Subcutaneous abdominal adipose tissue (tissue), 5 donors: ENCODE data around the gene DOLPP1.
A peak's percentile ranks its signal among the peaks of the same experiment; 100 is the strongest.
"Not testable (repeated sequence)": the region's sequence is repeated elsewhere in the genome, so short reads cannot be mapped to it uniquely, and the experiment has no call there.

Source experiments
- H3K27ac ChIP-seq: one replicate; pipeline ENCODE4 v1.7.0; 2013; ENCODE audit warnings: low read depth, mild to moderate bottlenecking, inconsistent platforms, low read length, moderate library complexity
- H3K27me3 ChIP-seq, 5 donors: one replicate each; pipeline ENCODE4 v1.7.0; 2013; ENCODE audit warnings: low read length in 5 of 5, inconsistent platforms in 1 of 5; ENCODE audit not compliant: control insufficient read depth in 5 of 5, insufficient read depth in 4 of 5
- H3K36me3 ChIP-seq, 5 donors: one replicate each; pipeline ENCODE4 v1.7.0; 2013; ENCODE audit warnings: low read length in 5 of 5; ENCODE audit not compliant: control insufficient read depth in 5 of 5, insufficient read depth in 5 of 5
- H3K4me1 ChIP-seq, 5 donors: one replicate each; pipeline ENCODE4 v1.7.0; 2013; ENCODE audit warnings: low read length in 5 of 5, mild to moderate bottlenecking in 3 of 5, moderate library complexity in 1 of 5; ENCODE audit not compliant: control insufficient read depth in 5 of 5, insufficient read depth in 5 of 5
- H3K4me3 ChIP-seq, 5 donors: one replicate each; pipeline ENCODE4 v1.7.0; 2013; ENCODE audit warnings: low read length in 5 of 5, low read depth in 1 of 5
- H3K9ac ChIP-seq, 5 donors: one replicate each; pipeline ENCODE4 v1.7.0; 2013; ENCODE audit warnings: low read length in 5 of 5, mild to moderate bottlenecking in 4 of 5, moderate library complexity in 3 of 5
- H3K9me3 ChIP-seq, 5 donors: one replicate each; pipeline ENCODE4 v1.7.0; 2013; ENCODE audit warnings: low read length in 5 of 5; ENCODE audit not compliant: control insufficient read depth in 5 of 5
- donor health status: healthy.
- donor health status: healthy.
- donor health status: healthy.
- donor health status: healthy.
- donor health status: healthy.

The DOLPP1 gene

DNA sequence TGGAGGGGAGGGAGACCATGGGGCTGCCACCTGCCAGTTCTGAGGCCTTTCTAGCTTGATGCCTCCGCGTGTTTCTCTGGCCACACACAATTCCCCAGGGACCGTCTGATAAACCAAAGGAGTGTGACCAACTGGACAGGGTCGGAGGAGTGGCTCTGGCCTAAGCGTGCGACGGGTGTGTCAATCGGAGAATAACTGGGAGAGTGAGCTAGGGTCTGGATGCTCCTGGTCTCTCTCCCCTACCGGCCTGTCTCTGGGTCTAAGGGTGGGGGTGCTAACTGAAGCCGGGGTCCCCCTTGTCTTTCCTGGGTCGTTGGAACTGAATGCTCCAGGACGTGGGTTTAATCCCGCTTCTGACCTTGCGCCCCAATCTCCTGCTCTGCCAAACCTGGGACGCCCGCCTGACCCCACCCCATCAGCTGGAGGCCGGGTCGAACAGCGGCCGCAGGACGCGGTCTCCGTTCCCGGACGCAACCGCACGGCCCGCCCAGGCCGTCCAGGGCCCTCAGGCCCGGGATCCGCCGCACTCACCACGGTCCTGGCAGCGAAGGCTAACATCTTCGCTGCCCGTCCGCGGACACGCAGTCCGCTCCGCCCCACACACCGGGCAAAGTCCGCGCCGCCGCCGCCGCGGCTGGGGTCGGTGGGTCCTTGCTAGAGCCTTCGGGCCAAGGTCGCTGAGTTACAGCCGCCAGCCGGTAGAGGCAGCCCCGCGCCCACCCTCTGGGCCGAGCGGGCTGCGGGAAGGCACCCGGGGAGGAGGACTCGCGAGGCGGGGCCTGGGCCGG, 29.2 kb downstream of the DOLPP1 start:
- peaks cover 3 to 39% (median 30%) of the 10 kb centered on the region in 5 donors for H3K4me1 ChIP-seq
- H3K27ac ChIP-seq = peak overlapping the region; percentile 62
- H3K36me3 ChIP-seq = peaks cover 0 to 28% (median 21%) of the 10 kb centered on the region in 5 donors
- peak overlapping the region; percentile 63 to 92 (median 81) for H3K9ac ChIP-seq
- peak overlapping the region; percentile 72 to 88 (median 81) for H3K4me3 ChIP-seq
- H3K27me3 ChIP-seq = no peaks in the 10 kb centered on the region
- no peaks in the 10 kb centered on the region for H3K9me3 ChIP-seq

DNA sequence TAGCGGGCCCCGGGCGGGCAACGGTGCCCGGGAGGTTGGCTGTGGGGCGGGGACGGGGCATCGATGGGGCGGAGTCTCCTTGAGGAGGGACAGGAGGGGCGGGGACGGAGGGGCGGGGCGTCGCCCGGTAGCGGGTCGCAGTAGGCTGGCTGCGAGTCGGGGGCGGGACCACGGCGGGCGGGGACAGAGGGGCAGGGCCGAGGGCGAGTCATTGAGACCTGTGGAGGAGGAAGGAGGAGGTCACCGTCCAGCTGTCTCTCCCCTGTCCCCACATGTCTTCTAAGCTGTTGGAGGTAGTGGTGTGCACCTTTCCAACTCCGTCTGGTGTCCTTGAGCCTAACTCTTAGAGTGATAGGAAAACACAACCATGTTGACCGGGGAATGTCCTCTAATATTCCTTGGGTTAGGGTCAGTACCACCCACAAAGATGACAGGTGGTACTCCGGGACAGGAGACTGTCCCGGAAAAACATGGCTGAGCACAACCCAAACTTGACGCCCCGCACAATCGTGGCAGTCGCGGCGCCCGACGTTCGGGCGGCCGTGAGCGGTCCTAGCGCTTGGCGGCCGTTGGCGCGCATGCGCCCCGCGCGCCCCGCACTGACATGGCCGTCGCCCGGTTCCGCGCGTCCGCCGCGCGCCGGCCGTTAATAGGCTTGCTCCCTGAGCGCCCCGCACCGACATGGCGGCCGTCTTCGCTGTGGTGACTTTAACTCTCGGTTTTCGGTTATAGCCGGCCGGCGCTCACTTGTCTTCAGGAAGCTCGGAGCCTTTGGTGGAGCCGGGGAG, 30.0 kb downstream of the DOLPP1 start, which contains the start of the genes CRAT and PTPA:
CRAT (minus strand) TSS at position 54 of the 788 bp plus-strand sequence. CDS start 284 bp downstream, outside the sequence.
PTPA (plus strand) TSS at position 676 of the 788 bp plus-strand sequence. CDS start 186 bp downstream, outside the sequence.
- Histone ChIP-seq H3K9ac (peak within 1 kb of the TSS; percentile 77 to 92 (median 82)), H3K27ac (peak within 1 kb of the TSS; percentile 96), H3K36me3 (peaks cover 0 to 21% (median 18%) of the 10 kb centered on the region in 5 donors), H3K4me1 (peaks cover 3 to 42% (median 30%) of the 10 kb centered on the region in 5 donors), H3K4me3 (peak within 1 kb of the TSS; percentile 87 to 95 (median 88)), H3K9me3 (no peaks in the 10 kb centered on the region), H3K27me3 (no peaks in the 10 kb centered on the region)

DNA sequence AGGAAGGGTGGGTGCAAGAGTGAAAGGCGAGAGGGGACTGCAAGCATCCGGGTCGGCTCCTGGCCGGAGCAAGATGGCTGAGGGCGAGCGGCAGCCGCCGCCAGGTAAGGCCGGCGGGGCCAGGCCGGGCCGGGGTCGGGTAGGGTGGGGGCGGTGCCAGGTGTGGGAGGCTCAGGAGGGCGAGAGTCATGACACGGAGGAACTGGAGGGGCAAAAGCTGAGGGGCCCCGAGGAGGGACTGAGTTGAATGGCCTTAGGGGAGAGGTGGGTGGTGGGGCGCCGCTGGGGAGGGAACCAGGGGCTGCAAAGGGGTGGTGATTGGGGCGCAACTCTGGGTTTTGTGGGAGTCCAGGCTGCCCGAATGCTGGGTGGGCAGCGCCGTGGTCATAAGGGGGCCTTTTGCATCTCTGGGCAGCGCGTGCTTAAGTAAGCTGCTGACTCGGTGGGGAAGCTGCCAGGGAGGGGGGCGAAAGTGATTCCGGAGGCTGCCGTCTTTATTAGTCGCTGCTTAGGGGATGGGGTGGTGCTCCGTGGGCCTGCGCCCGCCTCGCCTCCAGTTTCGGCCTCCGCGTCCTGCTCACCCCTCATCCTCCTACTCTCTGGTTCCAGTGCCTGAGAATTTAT, 30.7 kb downstream of the DOLPP1 start:
- peaks cover 0 to 14% (median 11%) of the 10 kb centered on the region in 5 donors for H3K36me3 ChIP-seq

DNA sequence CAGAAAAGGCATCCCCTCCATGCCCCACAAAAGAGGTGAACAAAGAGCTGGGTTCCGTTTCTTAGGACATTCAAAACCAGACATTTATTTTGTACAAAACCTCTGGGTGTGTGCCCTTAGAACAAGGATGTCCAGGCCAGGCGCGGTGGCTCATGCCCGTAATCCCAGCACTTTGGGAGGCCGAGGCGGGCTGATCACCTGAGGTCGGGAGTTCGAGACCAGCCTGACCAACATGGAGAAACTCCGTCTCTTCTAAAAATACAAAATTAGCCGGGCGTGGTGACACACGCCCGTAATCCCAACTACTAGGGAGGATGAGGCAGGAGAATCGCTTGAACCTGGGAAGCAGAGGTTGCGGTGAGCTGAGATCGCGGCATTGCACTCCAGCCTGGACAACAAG, 31.6 kb downstream of the DOLPP1 start:
- H3K4me1 ChIP-seq = peaks cover 3 to 42% (median 30%) of the 10 kb centered on the region in 5 donors
- not testable (repeated sequence) for H3K36me3 ChIP-seq, H3K27ac ChIP-seq, H3K27me3 ChIP-seq, H3K9me3 ChIP-seq
- H3K4me3 ChIP-seq = peak overlapping the region in 4 of 5 donors; percentile 72 to 94 (median 88)
- peak overlapping the region in 1 of 5 donors; percentile 88 for H3K9ac ChIP-seq

More for the DNA sequence above, 30.7 kb downstream of the DOLPP1 start:
- H3K4me3 ChIP-seq = peak overlapping the region; percentile 72 to 94 (median 88)
- peak overlapping the region; percentile 96 for H3K27ac ChIP-seq
- peaks cover 3 to 42% (median 30%) of the 10 kb centered on the region in 5 donors for H3K4me1 ChIP-seq
- no peaks in the 10 kb centered on the region for H3K27me3 ChIP-seq
- peak overlapping the region in 4 of 5 donors; percentile 76 to 88 (median 84) for H3K9ac ChIP-seq
- no peaks in the 10 kb centered on the region for H3K9me3 ChIP-seq

DNA sequence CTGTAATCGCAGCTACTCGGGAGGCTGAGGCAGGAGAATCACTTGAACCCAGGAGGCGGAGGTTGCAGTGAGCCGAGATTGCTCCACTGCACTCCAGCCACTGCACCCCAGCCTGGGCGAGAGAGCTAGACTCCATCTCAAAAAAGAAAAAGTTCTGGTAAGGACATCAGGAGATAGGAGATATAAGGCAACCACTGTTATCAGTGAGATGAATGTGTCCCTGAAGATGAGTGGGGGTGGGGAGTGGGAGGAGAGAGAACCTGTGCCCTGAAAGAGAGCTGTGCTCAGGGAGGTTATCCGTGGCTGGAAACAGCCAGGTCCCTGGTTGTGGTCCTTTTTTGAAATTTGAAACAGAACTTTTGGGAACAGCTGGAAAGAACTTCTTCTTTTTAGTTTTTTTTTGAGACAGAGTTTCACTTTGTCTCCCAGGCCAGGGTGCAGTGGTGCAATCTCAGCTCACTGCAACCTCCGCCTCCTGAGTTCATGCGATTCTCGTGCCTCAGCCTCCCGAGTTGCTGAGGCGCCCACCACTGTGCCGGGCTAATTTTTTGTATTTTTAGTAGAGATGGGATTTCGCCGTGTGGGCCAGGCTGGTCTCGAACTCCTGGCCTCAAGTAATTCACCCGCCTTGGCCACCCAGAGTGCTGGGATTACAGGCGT, 32.9 kb downstream of the DOLPP1 start:
- Histone ChIP-seq H3K4me3 (no peak overlapping the region), H3K4me1 (peaks cover 3 to 38% (median 27%) of the 10 kb centered on the region in 5 donors), H3K9ac (no peak overlapping the region), H3K9me3 (no peaks in the 10 kb centered on the region), H3K27ac (no peak overlapping the region), H3K27me3 (no peaks in the 10 kb centered on the region), H3K36me3 (no peaks in the 10 kb centered on the region)

DNA sequence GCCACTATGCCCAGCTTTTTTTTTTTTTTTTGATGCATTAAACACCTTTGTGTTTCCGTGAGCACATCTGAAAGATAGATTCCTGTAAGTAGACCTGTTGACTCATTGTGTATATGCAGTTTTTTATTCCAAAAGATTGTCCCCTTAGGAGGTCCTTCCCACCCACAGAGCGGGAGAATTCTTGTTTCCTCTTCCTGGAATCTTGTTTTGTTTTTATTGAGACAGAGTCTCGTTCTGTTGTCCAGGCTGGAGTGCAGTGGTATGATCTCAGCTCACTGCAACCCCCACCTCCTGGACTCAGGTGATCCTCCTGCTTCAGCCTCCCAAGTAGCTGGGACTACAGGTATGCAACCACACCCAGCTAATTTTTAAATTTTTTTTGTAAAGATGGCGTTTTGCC, 37.9 kb downstream of the DOLPP1 start:
- Histone ChIP-seq H3K4me1 (peaks cover 0 to 13% (median 11%) of the 10 kb centered on the region in 5 donors), H3K4me3 (no peak overlapping the region), H3K27me3 (no peaks in the 10 kb centered on the region), H3K27ac (no peak overlapping the region), H3K9ac (no peak overlapping the region), H3K9me3 (no peaks in the 10 kb centered on the region), H3K36me3 (peaks cover 0 to 29% (median 23%) of the 10 kb centered on the region in 5 donors)

DNA sequence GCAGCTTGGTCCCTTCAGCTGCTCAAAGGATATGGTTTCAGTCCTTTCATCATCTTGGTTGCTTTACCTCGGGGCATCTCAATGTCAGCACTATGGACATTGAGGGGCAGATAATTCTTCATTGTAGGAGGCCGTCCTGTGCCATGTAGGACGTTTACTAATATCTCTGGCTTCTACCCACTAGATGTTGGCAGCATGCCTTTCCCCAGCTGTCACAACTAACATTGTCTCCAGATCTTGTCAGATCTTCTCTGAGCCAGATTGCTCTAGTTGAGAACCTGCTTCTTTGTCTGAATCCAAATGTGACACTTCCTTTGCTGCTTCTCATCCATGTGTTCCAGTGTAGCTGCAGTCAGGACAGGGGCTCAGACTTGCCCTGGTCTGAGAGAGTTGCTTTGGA, 40.6 kb downstream of the DOLPP1 start:
- Histone ChIP-seq H3K4me1 (peaks cover 0 to 16% (median 8%) of the 10 kb centered on the region in 5 donors), H3K36me3 (peaks cover 0 to 46% (median 30%) of the 10 kb centered on the region in 5 donors), H3K27me3 (no peaks in the 10 kb centered on the region), H3K4me3 (no peak overlapping the region), H3K9me3 (no peaks in the 10 kb centered on the region), H3K27ac (no peak overlapping the region), H3K9ac (peak overlapping the region in 2 of 5 donors; percentile 32 to 41)

DNA sequence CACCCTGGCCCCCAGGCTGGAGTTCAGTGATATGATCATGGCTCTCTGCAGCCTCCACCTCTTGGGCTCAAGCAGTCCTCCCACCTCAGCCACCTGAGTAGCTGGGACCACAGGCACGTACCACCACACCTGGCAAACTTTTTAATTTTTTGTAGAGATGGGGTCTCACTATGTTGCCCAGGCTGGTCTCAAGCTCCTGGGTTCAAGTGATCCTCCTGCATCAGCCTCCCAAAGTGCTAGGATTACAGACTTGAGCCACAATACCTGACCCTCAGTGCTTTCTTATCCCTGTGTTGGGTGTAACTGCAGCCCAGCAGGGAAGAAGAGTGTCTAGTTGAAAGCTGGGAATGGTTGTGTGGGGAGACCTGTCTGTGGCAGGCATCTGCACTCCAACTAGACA, 41.2 kb downstream of the DOLPP1 start:
- Histone ChIP-seq H3K36me3 (peaks cover 0 to 51% (median 30%) of the 10 kb centered on the region in 5 donors), H3K4me1 (peaks cover 0 to 16% (median 10%) of the 10 kb centered on the region in 5 donors), H3K27ac (no peak overlapping the region), H3K27me3 (no peaks in the 10 kb centered on the region), H3K9ac (no peak overlapping the region), H3K4me3 (no peak overlapping the region), H3K9me3 (no peaks in the 10 kb centered on the region)

DNA sequence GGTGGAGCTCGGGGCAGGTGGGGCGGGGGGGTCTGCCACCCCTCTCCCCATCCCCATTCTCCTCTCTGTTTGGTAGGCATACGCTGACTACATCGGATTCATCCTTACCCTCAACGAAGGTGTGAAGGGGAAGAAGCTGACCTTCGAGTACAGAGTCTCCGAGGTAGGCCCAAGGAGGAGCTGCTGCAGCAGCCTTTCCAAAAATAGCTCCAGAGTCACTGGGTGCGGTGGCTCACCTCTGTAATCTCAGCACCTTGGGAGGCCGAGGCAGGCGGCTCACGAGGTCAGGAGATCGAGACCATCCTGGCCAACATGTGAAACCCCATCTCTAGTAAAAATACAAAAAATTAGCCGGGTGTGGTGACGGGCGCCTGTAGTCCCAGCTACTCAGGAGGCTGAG, 42.1 kb downstream of the DOLPP1 start:
- H3K4me3 ChIP-seq, H3K27ac ChIP-seq, H3K27me3 ChIP-seq, H3K9ac ChIP-seq, H3K9me3 ChIP-seq: not testable (repeated sequence)
- Histone ChIP-seq H3K36me3 (peaks cover 0 to 59% (median 36%) of the 10 kb centered on the region in 5 donors), H3K4me1 (peaks cover 0 to 16% (median 11%) of the 10 kb centered on the region in 5 donors)
